Activated CD8-positive, alpha-beta T cell treated with anti-CD3 and anti-CD28 coated beads, Interleukin-2, amount 10 ng/mL, durations not matched to agents 7 days and 5 days (primary cell): ENCODE measurements around the gene VWDE. TPM values are rescaled to one million over a fixed set of nuclear protein-coding genes. Genes with fewer than 3 reads are reported as not detected.

Experiments used
- ATAC-seq: fragments of 150-1000 bp; cut with Tn5 transposase; one replicate; pipeline ENCODE4 v1.10.0; 2021; ENCODE audit warnings: moderate library complexity
- CTCF ChIA-PET: fragments of 350-600 bp; sonication (Branson Sonifier 250); formaldehyde crosslinking; loops from one replicate; lab custom pipeline; 2021; ENCODE audit warnings: antibody characterized with exemption; lab: Charles Lee
- POLR2A ChIA-PET: fragments of 350-600 bp; sonication (Branson Sonifier 250); formaldehyde crosslinking; loops from one replicate; lab custom pipeline; 2021; ENCODE audit warnings: antibody characterized with exemption; lab: Charles Lee
- DNase-seq: peaks from one replicate; pipeline ENCODE4 v3.0.0-alpha.2; 2020
- H3K27ac Mint-ChIP-seq: one replicate; pipeline ENCODE4 v1.8.0; 2021; ENCODE audit warnings: mild to moderate bottlenecking, mixed read lengths
- H3K27me3 Mint-ChIP-seq: one replicate; pipeline ENCODE4 v1.8.0; 2021; ENCODE audit warnings: low read depth, mixed read lengths
- H3K36me3 Mint-ChIP-seq: one replicate; pipeline ENCODE4 v1.8.0; 2021; ENCODE audit warnings: low read depth, mixed read lengths
- H3K4me1 Mint-ChIP-seq: one replicate; pipeline ENCODE4 v1.8.0; 2021; ENCODE audit warnings: low read depth, mixed read lengths
- H3K4me3 Mint-ChIP-seq: one replicate; pipeline ENCODE4 v1.8.0; 2021; ENCODE audit warnings: mild to moderate bottlenecking, mixed read lengths
- H3K9me3 Mint-ChIP-seq: one replicate; pipeline ENCODE4 v1.8.0; 2022; ENCODE audit warnings: mixed read lengths; ENCODE audit not compliant: insufficient read depth
- total RNA-seq, 2 experiments: library from RNA; stranded (reverse); gene quantifications; one replicate each; pipeline ENCODE4 v1.2.3, GENCODE V29; 2021

Gene VWDE
- total RNA-seq, 2 experiments from 2014 or later: 3.2 to 4.4 TPM

DNA sequence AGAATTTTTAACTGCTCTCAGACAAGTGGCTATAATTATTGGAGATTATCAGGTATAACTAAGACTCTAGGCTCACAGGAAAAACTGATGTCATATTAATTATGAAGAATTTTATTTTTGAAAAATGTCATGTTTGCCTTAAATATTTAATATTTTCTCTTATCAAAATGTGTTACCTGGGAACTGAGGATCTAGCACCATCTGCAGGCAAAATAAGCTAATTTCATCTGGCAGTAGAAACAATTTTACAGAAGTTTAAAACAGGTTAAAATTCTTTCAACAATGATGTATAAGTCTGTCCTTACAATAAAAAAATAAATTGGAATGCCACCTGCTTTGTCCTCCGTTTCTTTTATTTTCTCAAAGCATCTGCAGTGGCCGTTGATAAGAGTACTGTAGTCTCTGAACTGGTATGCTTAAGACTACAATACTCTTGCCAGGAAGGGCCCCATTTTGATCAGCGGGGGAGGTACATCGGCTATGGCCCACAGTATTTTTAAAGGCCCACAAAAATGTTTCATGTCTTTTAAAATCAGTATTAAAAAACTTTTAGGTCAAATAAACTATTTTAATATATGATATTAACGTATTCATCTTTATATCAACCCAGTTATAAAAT lies 81.3 kb downstream of the VWDE start:
- no peaks in the 10 kb centered on the region for H3K36me3 Mint-ChIP-seq
- peak; percentile 39 for DNase-seq
- H3K4me1 Mint-ChIP-seq: peaks cover 14% of the 10 kb centered on the region
- no peaks in the 10 kb centered on the region for H3K9me3 Mint-ChIP-seq
- H3K4me3 Mint-ChIP-seq: no peak overlapping the region
- POLR2A ChIA-PET: interaction anchor here (1.5 kb wide), 1 partner anchor 111 kb away, joined by 5 read pairs; the partner anchor contains the start of gene TMEM106B
- H3K27me3 Mint-ChIP-seq: peaks cover 2% of the 10 kb centered on the region
- H3K27ac Mint-ChIP-seq: no peak overlapping the region
- CTCF ChIA-PET: interaction anchor here (0.6 to 1.5 kb wide), 8 partner anchors 25 to 267 kb away, joined by 3 to 14 read pairs (median 4); partner anchors contain the start of gene TMEM106B
- ATAC-seq: no peak

DNA sequence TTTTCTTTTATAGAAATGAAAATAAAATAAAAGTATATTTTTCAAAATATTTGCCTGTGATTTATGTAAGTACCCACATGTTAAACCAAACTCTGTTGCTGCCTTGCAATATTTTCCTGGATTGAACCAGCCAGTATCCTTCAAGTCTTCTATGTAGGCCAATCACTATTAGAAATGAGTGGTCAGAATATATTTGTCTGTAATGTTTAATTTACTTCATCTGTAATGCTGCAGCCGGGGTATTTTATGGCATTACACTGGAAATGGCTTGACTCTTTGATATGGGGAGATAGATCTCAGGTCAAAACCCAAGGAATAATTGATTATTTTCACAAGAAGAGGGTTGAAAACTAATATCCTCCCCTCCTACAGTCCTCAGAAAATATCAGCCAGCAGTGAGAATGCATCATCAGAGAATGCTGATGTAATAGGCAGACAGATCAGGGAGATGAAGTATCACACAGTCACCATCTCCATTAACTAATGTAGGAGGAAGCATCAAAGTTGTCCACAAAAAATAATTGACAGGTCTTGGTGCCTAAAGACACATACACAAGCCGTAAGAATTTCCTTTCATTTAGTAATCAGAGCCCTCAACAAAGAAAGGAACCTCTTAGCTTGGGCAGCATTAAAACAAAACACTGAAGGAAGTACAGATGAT lies 82.5 kb downstream of the VWDE start:
- Mint-ChIP-seq H3K27me3 (peaks cover 2% of the 10 kb centered on the region), H3K4me1 (peaks cover 18% of the 10 kb centered on the region), H3K36me3 (peaks cover 2% of the 10 kb centered on the region), H3K4me3 (no peak overlapping the region), H3K27ac (no peak overlapping the region), H3K9me3 (no peaks in the 10 kb centered on the region)
- CTCF ChIA-PET: interaction anchor here (1.0 to 1.4 kb wide), 3 partner anchors 29 to 258 kb away, joined by 3 to 5 read pairs (median 4); partner anchors contain the start of gene TMEM106B
- ATAC-seq (no peak), DNase-seq (no peak)
- POLR2A ChIA-PET: no interaction called here

DNA sequence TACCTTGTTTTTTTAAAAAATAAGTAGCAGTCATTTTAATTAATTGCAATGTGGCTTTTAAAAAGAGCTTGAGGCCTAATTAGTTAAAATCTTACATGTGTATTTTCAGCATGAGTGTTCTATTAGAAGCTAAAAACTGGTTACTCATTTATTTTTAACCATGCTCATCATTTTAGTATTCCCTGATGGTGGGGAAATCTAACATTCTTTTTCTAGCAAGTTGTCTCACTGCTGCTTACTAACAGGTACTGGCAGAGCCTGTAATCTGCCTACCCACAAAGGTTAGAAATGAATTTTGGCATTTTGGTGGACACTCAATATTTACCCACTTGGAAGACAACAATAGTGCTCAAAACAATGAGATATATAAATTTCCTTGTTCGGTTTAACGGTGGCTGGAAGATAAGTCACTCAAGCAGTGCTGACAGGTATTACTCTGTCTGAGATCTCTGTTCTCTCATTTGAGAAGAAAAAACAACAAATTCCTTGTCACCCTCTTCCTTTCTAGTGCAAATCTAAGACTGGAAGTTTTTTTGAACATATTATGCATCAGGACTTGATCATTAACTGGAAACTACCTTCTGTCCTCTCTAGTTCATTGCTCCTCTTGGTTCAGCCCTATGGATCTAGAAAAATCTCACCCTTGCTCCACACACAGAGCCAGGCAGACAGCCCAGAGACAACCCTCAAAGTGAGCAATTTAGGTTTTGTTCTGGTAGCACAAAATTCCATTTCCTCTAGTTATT lies 83.3 kb downstream of the VWDE start:
- CTCF ChIA-PET: interaction anchor here (1.0 to 1.4 kb wide), 2 partner anchors 208 to 251 kb away, joined by 3 read pairs; no protein-coding TSS in a partner anchor
- no peak for ATAC-seq

DNA sequence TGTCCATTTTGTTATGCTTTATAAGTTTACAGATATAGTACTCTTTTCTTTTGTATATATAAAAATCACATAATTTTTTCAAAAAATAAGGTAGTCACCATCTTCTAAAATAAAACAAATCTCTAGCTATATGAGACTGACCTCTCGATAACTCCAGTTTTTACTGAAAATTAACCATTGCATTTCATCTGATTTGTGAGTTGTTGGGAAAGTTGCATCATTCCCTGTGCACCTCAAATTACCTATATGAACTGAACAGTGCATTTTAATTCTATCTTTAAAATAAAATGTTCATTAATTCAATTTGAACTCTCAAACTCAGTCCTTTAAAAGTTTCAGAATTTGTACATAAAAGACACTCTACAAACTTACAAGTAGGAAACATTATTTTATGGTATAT lies 86.0 kb downstream of the VWDE start:
- CTCF ChIA-PET: interaction anchor here (0.9 to 1.2 kb wide), 2 partner anchors 248 to 249 kb away, joined by 4 read pairs; no protein-coding TSS in a partner anchor
- Mint-ChIP-seq H3K4me1 (peaks cover 32% of the 10 kb centered on the region), H3K36me3 (peaks cover 8% of the 10 kb centered on the region), H3K9me3 (no peaks in the 10 kb centered on the region), H3K27me3 (no peaks in the 10 kb centered on the region), H3K4me3 (no peak overlapping the region), H3K27ac (no peak overlapping the region)
- ATAC-seq (no peak), DNase-seq (no peak)
- POLR2A ChIA-PET: no interaction called here

More for the DNA sequence above, 83.3 kb downstream of the VWDE start:
- peaks cover 3% of the 10 kb centered on the region for H3K36me3 Mint-ChIP-seq
- POLR2A ChIA-PET: no interaction called here
- no peaks in the 10 kb centered on the region for H3K27me3 Mint-ChIP-seq
- H3K9me3 Mint-ChIP-seq: no peaks in the 10 kb centered on the region
- peaks cover 18% of the 10 kb centered on the region for H3K4me1 Mint-ChIP-seq
- DNase-seq: no peak
- no peak overlapping the region for H3K4me3 Mint-ChIP-seq
- no peak overlapping the region for H3K27ac Mint-ChIP-seq

DNA sequence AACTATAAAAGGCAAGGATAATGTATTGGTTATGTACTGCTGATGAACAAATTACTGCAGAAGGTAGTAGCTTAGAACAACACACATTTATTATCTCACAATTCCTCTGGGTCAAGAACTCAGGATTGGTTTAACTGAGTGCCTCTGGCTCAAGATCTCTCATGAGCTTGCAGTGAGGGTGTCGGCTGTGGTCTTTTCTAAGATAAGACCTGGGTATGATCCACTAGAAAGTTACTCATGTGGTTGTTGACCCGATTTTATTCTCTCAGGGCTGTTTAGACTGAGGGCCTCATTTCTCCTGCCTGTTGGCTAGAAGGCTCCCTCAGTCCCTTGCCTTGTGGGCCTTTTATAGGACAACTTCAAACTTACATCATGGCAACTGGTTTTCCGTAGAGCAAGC lies 86.7 kb downstream of the VWDE start:
- H3K27ac Mint-ChIP-seq: no peak overlapping the region
- DNase-seq: no peak
- no peak for ATAC-seq
- no peaks in the 10 kb centered on the region for H3K9me3 Mint-ChIP-seq
- H3K36me3 Mint-ChIP-seq: peaks cover 12% of the 10 kb centered on the region
- H3K27me3 Mint-ChIP-seq: no peaks in the 10 kb centered on the region
- peaks cover 30% of the 10 kb centered on the region for H3K4me1 Mint-ChIP-seq
- no peak overlapping the region for H3K4me3 Mint-ChIP-seq
- ChIA-PET CTCF (no interaction called here), POLR2A (no interaction called here)

DNA sequence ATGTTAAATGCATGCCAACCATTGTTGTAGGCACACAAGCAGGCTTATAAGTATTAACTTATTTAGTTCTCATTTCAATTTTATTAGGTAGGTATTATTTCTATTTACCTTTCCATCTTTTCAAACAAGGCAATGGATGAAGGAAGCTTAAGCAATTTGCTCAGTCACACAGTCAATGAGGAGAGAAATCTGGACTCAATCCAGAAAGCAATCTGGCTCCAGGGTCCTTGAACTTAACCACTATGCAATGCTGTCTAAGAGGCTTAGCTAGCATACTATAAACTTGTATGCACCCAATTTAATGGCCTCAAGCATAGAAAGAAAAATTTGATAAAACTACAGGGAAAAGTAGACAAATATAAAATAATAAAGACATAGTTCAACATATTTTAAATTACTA lies 88.6 kb downstream of the VWDE start:
- peaks cover 21% of the 10 kb centered on the region for H3K4me1 Mint-ChIP-seq
- H3K36me3 Mint-ChIP-seq: peaks cover 23% of the 10 kb centered on the region
- CTCF ChIA-PET: no interaction called here
- H3K27me3 Mint-ChIP-seq: no peaks in the 10 kb centered on the region
- H3K9me3 Mint-ChIP-seq: no peaks in the 10 kb centered on the region
- POLR2A ChIA-PET: no interaction called here
- ATAC-seq (no peak), DNase-seq (no peak)
- no peak overlapping the region for H3K27ac Mint-ChIP-seq
- H3K4me3 Mint-ChIP-seq: no peak overlapping the region

DNA sequence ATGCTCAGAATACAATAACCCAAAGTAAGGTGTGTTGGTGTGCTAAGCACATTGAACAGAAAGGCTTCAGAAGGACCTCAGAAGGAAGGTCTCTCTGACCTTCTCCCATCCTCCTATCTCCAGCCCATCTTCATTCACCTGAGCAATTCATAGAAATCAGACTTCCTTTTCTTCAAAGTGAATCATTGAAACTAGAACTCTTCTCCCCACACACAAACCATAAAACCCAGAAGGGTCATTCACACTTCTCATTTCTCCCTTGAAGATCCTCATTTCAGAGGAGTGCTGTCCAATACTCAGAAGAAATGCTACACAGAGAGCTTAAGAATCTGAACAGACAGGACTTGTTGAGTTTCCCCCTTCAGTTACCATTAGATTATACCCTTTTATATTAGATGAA lies 89.5 kb downstream of the VWDE start:
- peak overlapping the region; percentile 39 for H3K27ac Mint-ChIP-seq
- ChIA-PET POLR2A (no interaction called here), CTCF (no interaction called here)
- no peaks in the 10 kb centered on the region for H3K27me3 Mint-ChIP-seq
- peaks cover 25% of the 10 kb centered on the region for H3K36me3 Mint-ChIP-seq
- no peaks in the 10 kb centered on the region for H3K9me3 Mint-ChIP-seq
- peaks cover 21% of the 10 kb centered on the region for H3K4me1 Mint-ChIP-seq
- ATAC-seq: peak; percentile 58
- H3K4me3 Mint-ChIP-seq: peak overlapping the region; percentile 6
- DNase-seq: peak; percentile 30

DNA sequence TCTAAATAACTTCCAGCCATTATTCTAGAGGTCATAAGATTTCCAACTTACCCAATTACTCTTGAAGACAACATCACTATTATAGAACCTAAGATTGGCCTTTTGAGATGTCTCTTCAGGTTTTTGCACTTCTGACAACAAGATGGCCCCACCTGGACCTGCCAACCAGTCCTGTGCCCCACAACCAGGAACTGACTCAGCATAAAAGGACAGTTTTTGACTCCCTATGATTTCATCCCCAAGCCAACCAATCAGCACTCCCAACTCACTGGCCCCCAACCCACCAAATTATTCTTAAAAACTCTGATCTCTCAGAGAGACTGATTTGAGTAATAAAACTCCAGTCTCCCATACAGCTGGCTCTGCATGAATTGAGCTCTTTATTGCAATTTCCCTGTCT lies 98.2 kb downstream of the VWDE start:
- peaks cover 6% of the 10 kb centered on the region for H3K36me3 Mint-ChIP-seq
- H3K27me3 Mint-ChIP-seq: no peaks in the 10 kb centered on the region
- peaks cover 19% of the 10 kb centered on the region for H3K4me1 Mint-ChIP-seq
- no peaks in the 10 kb centered on the region for H3K9me3 Mint-ChIP-seq
- no peak overlapping the region for H3K4me3 Mint-ChIP-seq
- POLR2A ChIA-PET: no interaction called here
- peak overlapping the region; percentile 53 for H3K27ac Mint-ChIP-seq
- ATAC-seq (no peak), DNase-seq (no peak)
- CTCF ChIA-PET: no interaction called here

DNA sequence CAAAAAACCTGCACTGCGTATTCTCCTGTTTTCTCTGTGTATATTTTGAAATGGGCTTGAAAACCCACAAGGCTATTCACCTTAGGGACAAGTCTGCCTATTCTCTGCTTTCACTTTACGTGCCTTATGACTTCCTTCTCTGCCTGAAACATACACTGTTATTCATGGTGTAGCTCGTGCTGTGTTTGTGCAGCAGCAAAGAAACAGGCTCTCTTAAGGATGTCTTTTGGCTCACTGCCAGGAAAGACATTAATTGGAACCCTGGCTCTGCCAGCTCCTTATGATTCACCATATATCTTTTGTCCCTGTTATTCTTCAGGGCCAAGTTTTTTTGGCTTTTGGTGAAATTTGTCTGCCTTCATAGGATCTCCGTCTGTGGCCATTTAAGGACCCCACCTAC lies 100.2 kb downstream of the VWDE start:
- peaks cover 25% of the 10 kb centered on the region for H3K4me1 Mint-ChIP-seq
- H3K4me3 Mint-ChIP-seq: no peak overlapping the region
- ChIA-PET CTCF (interaction anchor here (1.6 kb wide), 1 partner anchor 12 kb away, joined by 4 read pairs; no protein-coding TSS in a partner anchor), POLR2A (no interaction called here)
- peaks cover 4% of the 10 kb centered on the region for H3K36me3 Mint-ChIP-seq
- no peak for ATAC-seq
- DNase-seq: no peak
- H3K9me3 Mint-ChIP-seq: no peaks in the 10 kb centered on the region
- H3K27ac Mint-ChIP-seq: no peak overlapping the region
- H3K27me3 Mint-ChIP-seq: no peaks in the 10 kb centered on the region

DNA sequence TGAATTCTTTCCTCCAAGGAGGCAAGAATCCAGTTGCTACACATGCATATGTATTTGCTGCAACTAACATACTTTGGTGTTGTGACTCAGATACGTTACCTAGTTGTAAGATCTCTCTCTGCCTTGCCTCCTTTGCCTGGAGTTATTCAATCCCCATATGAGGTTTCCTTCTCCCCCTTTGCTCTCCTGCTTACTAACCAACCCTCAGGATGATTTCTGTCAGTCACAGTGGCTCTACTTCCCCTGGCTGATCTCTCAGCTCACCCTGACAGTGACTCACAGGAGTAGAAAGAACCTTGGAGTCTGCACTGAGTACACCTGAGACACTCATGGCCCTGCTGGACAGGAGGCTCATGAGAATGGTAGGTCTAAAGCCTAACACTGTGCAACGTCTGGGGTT lies 100.6 kb downstream of the VWDE start:
- no peak overlapping the region for H3K4me3 Mint-ChIP-seq
- no peak for ATAC-seq
- CTCF ChIA-PET: interaction anchor here (0.7 kb wide), 1 partner anchor 61 kb away, joined by 3 read pairs; no protein-coding TSS in a partner anchor
- no peak overlapping the region for H3K27ac Mint-ChIP-seq
- H3K9me3 Mint-ChIP-seq: no peaks in the 10 kb centered on the region
- DNase-seq: no peak
- H3K36me3 Mint-ChIP-seq: peaks cover 4% of the 10 kb centered on the region
- H3K27me3 Mint-ChIP-seq: no peaks in the 10 kb centered on the region
- peaks cover 28% of the 10 kb centered on the region for H3K4me1 Mint-ChIP-seq
- POLR2A ChIA-PET: no interaction called here

DNA sequence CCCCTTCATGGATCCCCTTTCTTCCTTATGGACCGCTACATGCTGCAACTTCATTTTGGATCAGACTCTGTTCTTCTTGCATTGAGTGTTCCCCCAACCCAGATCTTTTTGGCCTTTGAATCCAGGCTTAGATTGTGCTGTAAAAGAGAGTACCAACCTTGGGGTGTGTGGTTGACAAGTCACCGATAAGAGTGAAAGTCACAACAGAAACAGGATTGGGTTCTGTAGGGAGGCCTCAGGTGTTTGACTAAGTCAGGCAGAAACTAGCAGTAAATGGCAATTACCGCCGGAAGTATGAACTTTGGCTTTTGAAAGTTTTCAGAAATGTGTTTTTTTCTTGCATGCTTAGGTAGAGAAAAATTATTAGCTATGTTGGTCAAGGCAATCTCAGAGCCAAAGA lies 103.2 kb downstream of the VWDE start:
- CTCF ChIA-PET: no interaction called here
- no peaks in the 10 kb centered on the region for H3K27me3 Mint-ChIP-seq
- H3K27ac Mint-ChIP-seq: no peak overlapping the region
- POLR2A ChIA-PET: no interaction called here
- no peaks in the 10 kb centered on the region for H3K9me3 Mint-ChIP-seq
- ATAC-seq: no peak
- no peak overlapping the region for H3K4me3 Mint-ChIP-seq
- peaks cover 4% of the 10 kb centered on the region for H3K36me3 Mint-ChIP-seq
- peaks cover 39% of the 10 kb centered on the region for H3K4me1 Mint-ChIP-seq
- DNase-seq: no peak

DNA sequence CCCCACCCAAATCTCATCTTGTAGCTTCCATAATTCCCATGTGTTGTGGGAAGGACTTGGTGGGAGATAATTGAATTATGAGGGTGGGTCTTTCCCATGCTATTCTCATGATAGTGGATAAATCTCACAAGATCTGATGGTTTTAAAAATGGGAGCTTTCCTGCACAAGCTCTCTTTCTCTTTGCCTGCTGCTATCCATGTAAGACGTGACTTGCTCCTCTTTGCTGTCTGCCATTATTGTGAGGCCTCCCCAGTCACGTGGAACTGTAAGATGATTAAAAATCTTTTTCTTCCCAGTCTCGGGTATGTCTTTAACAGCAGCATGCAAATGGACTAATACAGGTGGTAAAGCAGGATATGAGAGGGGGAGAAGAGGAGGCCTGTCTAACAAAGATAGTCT lies 104.3 kb downstream of the VWDE start:
- CTCF ChIA-PET: no interaction called here
- DNase-seq: no peak
- H3K4me3 Mint-ChIP-seq: no peak overlapping the region
- H3K27me3 Mint-ChIP-seq: no peaks in the 10 kb centered on the region
- ATAC-seq: no peak
- H3K36me3 Mint-ChIP-seq: peaks cover 4% of the 10 kb centered on the region
- H3K9me3 Mint-ChIP-seq: no peaks in the 10 kb centered on the region
- POLR2A ChIA-PET: no interaction called here
- H3K27ac Mint-ChIP-seq: no peak overlapping the region
- peaks cover 47% of the 10 kb centered on the region for H3K4me1 Mint-ChIP-seq
